K562 (cell line): ENCODE data around the gene ZNHIT2. TPM values are rescaled to one million over a fixed set of nuclear protein-coding genes. Genes with fewer than 3 reads are reported as not detected.

ENCODE experiments used
- ELK3 ChIP-seq: fragments of 450-650 bp; formaldehyde crosslinking; IDR thresholded peaks from 2 replicates; pipeline ENCODE4 v1.4.0; 2020; ENCODE audit warnings: mild to moderate bottlenecking
- HMGN3 ChIP-seq: IDR thresholded peaks from 2 replicates; pipeline ENCODE4 v1.6.1; 2011; ENCODE audit warnings: borderline replicate concordance, low read depth, mild to moderate bottlenecking, mixed read lengths, low read length; ENCODE audit not compliant: insufficient read length; ENCODE audit errors: extremely low read depth
- MECOM ChIP-seq: fragments of 250-450 bp; sonication (Bioruptor Pico); IDR thresholded peaks from 2 replicates; pipeline ENCODE4 v1.8.0; 2022; ENCODE audit warnings: inconsistent platforms
- MTA1 ChIP-seq: fragments of 450-650 bp; IDR thresholded peaks from 2 replicates; pipeline ENCODE4 v1.6.1; 2017; ENCODE audit warnings: borderline replicate concordance
- NFATC3 ChIP-seq: fragments of 450-650 bp; IDR thresholded peaks from 2 replicates; pipeline ENCODE4 v1.6.1; 2017; ENCODE audit warnings: mild to moderate bottlenecking
- NRF1 ChIP-seq, 2 experiments: fragments of 450-650 bp; IDR thresholded peaks in 1 of 2; conservative IDR thresholded peaks in 1 of 2; 2 replicates each; pipeline ENCODE4 v1.6.1; 2014; ENCODE audit warnings: mild to moderate bottlenecking in 2 of 2
- PCBP1 ChIP-seq: fragments of 200-400 bp; formaldehyde crosslinking; IDR thresholded peaks from 2 replicates; pipeline ENCODE4 v1.6.1; 2018; ENCODE audit warnings: mild to moderate bottlenecking, low read depth, low read length; ENCODE audit not compliant: poor library complexity, severe bottlenecking
- PHF20 ChIP-seq: fragments of 450-650 bp; IDR thresholded peaks from 2 replicates; pipeline ENCODE4 v1.6.1; 2018; ENCODE audit not compliant: partially characterized antibody
- PHF21A ChIP-seq: fragments of 450-650 bp; IDR thresholded peaks from 2 replicates; pipeline ENCODE4 v1.6.1; 2017; ENCODE audit warnings: low read depth, borderline replicate concordance
- POLR2G ChIP-seq: fragments of 200-400 bp; formaldehyde crosslinking; IDR thresholded peaks from 2 replicates; pipeline ENCODE4 v1.6.1; 2017; ENCODE audit warnings: low read depth, mild to moderate bottlenecking, antibody characterized with exemption, low read length, moderate library complexity
- POLR3G ChIP-seq: IDR thresholded peaks from 2 replicates; pipeline ENCODE4 v1.6.1; 2011; ENCODE audit not compliant: insufficient read length, insufficient replicate concordance; ENCODE audit errors: extremely low read depth
- POU5F1 ChIP-seq: fragments of 150-350 bp; IDR thresholded peaks from 2 replicates; pipeline ENCODE4 v1.6.1; 2014; ENCODE audit warnings: borderline replicate concordance, low read length, low read depth, mild to moderate bottlenecking; ENCODE audit not compliant: partially characterized antibody
- RAD21 ChIP-seq, 2 experiments: fragments of 250-450 bp in 1 of 2; fragments of 450-650 bp in 1 of 2; sonication (Bioruptor Pico) in 1 of 2; formaldehyde crosslinking in 1 of 2; IDR thresholded peaks in 1 of 2; conservative IDR thresholded peaks in 1 of 2; 2 replicates each; pipeline versions ENCODE4 v1.4.0 to v1.8.0; 2020 to 2022; ENCODE audit warnings: mild to moderate bottlenecking in 2 of 2, moderate library complexity in 1 of 2
- SETDB1 ChIP-seq: IDR thresholded peaks from one replicate; pipeline ENCODE4 v1.6.1; 2012; ENCODE audit warnings: low read length, control low read depth, inconsistent platforms
- SIRT6 ChIP-seq: IDR thresholded peaks from one replicate; pipeline ENCODE4 v1.6.1; 2012; ENCODE audit warnings: low read depth, mild to moderate bottlenecking, control low read depth, inconsistent platforms, low read length, moderate library complexity
- STAT6 ChIP-seq: sonication (generic); formaldehyde crosslinking; IDR thresholded peaks from 2 replicates; pipeline ENCODE4 v1.8.1; 2023; ENCODE audit warnings: mild to moderate bottlenecking, missing genetic modification reagents
- TCFL5 ChIP-seq: fragments of 250-450 bp; sonication (Bioruptor Pico); conservative IDR thresholded peaks from 2 replicates; pipeline ENCODE4 v1.6.1; 2021; ENCODE audit warnings: mild to moderate bottlenecking, moderate library complexity, matching md5 sums
- ZFX ChIP-seq: sonication (generic); formaldehyde crosslinking; IDR thresholded peaks from 2 replicates; pipeline ENCODE4 v1.8.0; 2022; ENCODE audit warnings: mild to moderate bottlenecking, missing genetic modification reagents, moderate library complexity
- ZHX1 ChIP-seq: fragments of 150-350 bp; conservative IDR thresholded peaks from 2 replicates; pipeline ENCODE4 v1.6.1; 2014; ENCODE audit warnings: low read length
- ZNF695 ChIP-seq: fragments of 450-650 bp; formaldehyde crosslinking; IDR thresholded peaks from 2 replicates; pipeline ENCODE4 v1.4.0; 2020; ENCODE audit warnings: mild to moderate bottlenecking, moderate library complexity
- ZNF717 ChIP-seq: fragments of 250-450 bp; sonication (Bioruptor Pico); IDR thresholded peaks from 2 replicates; pipeline ENCODE4 v1.5.0; 2021
- ZNF766 ChIP-seq: fragments of 200-800 bp; sonication (Bioruptor generic); conservative IDR thresholded peaks from 2 replicates; pipeline ENCODE4 v1.6.1; 2016; ENCODE audit warnings: missing genetic modification characterization, missing compliant biosample characterization
- polyA plus RNA-seq, 8 experiments: library from polyadenylated mRNA; depleted of rRNA in 4 of 8; stranded (reverse) in 5 of 8; unstranded in 3 of 8; fragments of >200 nt; fragmentation: Nextera tagmentation in 2 of 8; fragmentation: Illumina TruSeq in 1 of 8; extraction: Ambion mirVana in 2 of 8; extraction: Trizol in 1 of 8; gene quantifications; 2 replicates each; pipeline versions ENCODE4 v1.2.1 to v1.2.3, GENCODE V29; 2011 to 2014; ENCODE audit warnings: inconsistent platforms in 1 of 8, missing spikeins in 1 of 8
- total RNA-seq, 7 experiments: library from RNA; depleted of rRNA in 6 of 7; stranded (reverse); fragments of >200 nt in 6 of 7; fragmentation: Illumina TruSeq in 2 of 7; extraction: Trizol in 2 of 7; gene quantifications; 2 replicates each; pipeline versions ENCODE4 v1.2.1 to v1.2.3, GENCODE V29; 2011 to 2021; ENCODE audit warnings: low replicate concordance in 1 of 7

ZNHIT2 gene
- total and polyA plus RNA-seq, 9 of the 15 experiments (the other 6 are each of a cell fraction or from before 2014, with no cell fraction given), result 0.08 to 39.0 (median 2.5) TPM

- 0 out of 2 replicates have a peak, but pooled peaks have one; percentile 15 for TF ChIP-seq STAT6 (CRISPR knock-in tag)
- TF ChIP-seq NRF1 (conservative IDR thresholded peaks at IDR 0.05 in 1 of 2, IDR thresholded peaks at IDR 0.05 in 1 of 2), result peak; percentile 72 to 75
- peak; percentile 94 for TF ChIP-seq ZFX (CRISPR knock-in tag)
- TF ChIP-seq POU5F1, result no peak
- peak; percentile 73; the same call in 1 of the 2 replicates for TF ChIP-seq PHF21A
- TF ChIP-seq ZNF766, result peak; percentile 72; the same call in 1 of the 2 replicates
- TF ChIP-seq POLR3G, result no peak
- no peak for TF ChIP-seq TCFL5 (CRISPR knock-in tag)
- peak; percentile 24; a peak in 2 of 4 replicates for TF ChIP-seq RAD21 (CRISPR knock-in tag; conservative IDR thresholded peaks at IDR 0.05 in 1 of 2, IDR thresholded peaks at IDR 0.05 in 1 of 2)
- peak; percentile 61; the same call in 1 of the 2 replicates for TF ChIP-seq MTA1
- peak; percentile 39; the same call in 1 of the 2 replicates for TF ChIP-seq ZHX1
- peak; percentile 64; the same call in 1 of the 2 replicates for TF ChIP-seq ELK3
- no peak for TF ChIP-seq ZNF695
- peak; percentile 85 for TF ChIP-seq PHF20
- no peak for TF ChIP-seq NFATC3
- TF ChIP-seq PCBP1, result peak; percentile 94
- peak; percentile 82 for TF ChIP-seq MECOM (CRISPR knock-in tag)
- TF ChIP-seq SIRT6, result no peak
- peak; percentile 80; the same call in 1 of the 2 replicates for TF ChIP-seq ZNF717 (CRISPR knock-in tag)
- TF ChIP-seq SETDB1, result no peak
- peak; percentile 80 for TF ChIP-seq HMGN3
- peak; percentile 96 for TF ChIP-seq POLR2G
Measured at GRCh38 chr11:65134240-65134951, 16.9 kb upstream of the ZNHIT2 start, which contains the start of gene SYVN1 (continued).
